ENCODE results near the gene UTS2R. TPM values are rescaled to one million over a fixed set of nuclear protein-coding genes. Genes with fewer than 3 reads are reported as not detected.

UTS2R gene
- total and polyA plus RNA-seq, 11 donors: 0.11 to 21.9 (median 1.2) TPM

GRCh38 chr17:82373731-82374625, 2.4 kb downstream of the UTS2R start:
- TF ChIP-seq CTCF (IDR thresholded peaks at IDR 0.05): no peak
- no peak for TF ChIP-seq POLR2A (IDR thresholded peaks at IDR 0.05)
- 84 to 92% (median 88%) methylated on average over 20 to 37 of the region's 37 CpGs for WGBS, 4 donors
- Histone ChIP-seq H3K4me1 (peaks cover 0 to 29% (median 19%) of the 10 kb centered on the region in 12 donors), H3K36me3 (no peaks in the 10 kb centered on the region), H3K9me3 (no peaks in the 10 kb centered on the region), H3K27me3 (peaks cover 29 to 92% (median 54%) of the 10 kb centered on the region in 9 donors), H3K27ac (no peak overlapping the region), H3K4me3 (no peak overlapping the region)
- DNase-seq: peak in 1 of 5 donors; percentile 30
- intact Hi-C loops (cut with DNase I): loop anchor here in 1 of 10 donors (5.0 kb wide), 1 partner anchor 38 kb away; no protein-coding TSS in a partner anchor
- peak in 3 of 4 donors; percentile 10 to 44 (median 24) for ATAC-seq

DNA sequence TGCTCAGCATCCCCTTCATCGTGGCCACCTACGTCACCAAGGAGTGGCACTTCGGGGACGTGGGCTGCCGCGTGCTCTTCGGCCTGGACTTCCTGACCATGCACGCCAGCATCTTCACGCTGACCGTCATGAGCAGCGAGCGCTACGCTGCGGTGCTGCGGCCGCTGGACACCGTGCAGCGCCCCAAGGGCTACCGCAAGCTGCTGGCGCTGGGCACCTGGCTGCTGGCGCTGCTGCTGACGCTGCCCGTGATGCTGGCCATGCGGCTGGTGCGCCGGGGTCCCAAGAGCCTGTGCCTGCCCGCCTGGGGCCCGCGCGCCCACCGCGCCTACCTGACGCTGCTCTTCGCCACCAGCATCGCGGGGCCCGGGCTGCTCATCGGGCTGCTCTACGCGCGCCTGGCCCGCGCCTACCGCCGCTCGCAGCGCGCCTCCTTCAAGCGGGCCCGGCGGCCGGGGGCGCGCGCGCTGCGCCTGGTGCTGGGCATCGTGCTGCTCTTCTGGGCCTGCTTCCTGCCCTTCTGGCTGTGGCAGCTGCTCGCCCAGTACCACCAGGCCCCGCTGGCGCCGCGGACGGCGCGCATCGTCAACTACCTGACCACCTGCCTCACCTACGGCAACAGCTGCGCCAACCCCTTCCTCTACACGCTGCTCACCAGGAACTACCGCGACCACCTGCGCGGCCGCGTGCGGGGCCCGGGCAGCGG, 3.2 kb downstream of the UTS2R start:
- WGBS, 4 donors: 31 to 68% (median 42%) methylated on average over 35 to 79 of the region's 79 CpGs
- Histone ChIP-seq H3K9me3 (no peaks in the 10 kb centered on the region), H3K36me3 (no peaks in the 10 kb centered on the region), H3K4me1 (peaks cover 0 to 29% (median 19%) of the 10 kb centered on the region in 12 donors), H3K27me3 (peaks cover 29 to 91% (median 54%) of the 10 kb centered on the region in 9 donors), H3K4me3 (no peak overlapping the region), H3K27ac (no peak overlapping the region)
- ATAC-seq: no peak
- intact Hi-C loops (cut with DNase I): loop anchor here in 1 of 10 donors (5.0 kb wide), 1 partner anchor 38 kb away; no protein-coding TSS in a partner anchor
- DNase-seq: peak in 1 of 5 donors; percentile 15
- no peak for TF ChIP-seq CTCF (IDR thresholded peaks at IDR 0.05)
- no peak for TF ChIP-seq POLR2A (IDR thresholded peaks at IDR 0.05)

DNA sequence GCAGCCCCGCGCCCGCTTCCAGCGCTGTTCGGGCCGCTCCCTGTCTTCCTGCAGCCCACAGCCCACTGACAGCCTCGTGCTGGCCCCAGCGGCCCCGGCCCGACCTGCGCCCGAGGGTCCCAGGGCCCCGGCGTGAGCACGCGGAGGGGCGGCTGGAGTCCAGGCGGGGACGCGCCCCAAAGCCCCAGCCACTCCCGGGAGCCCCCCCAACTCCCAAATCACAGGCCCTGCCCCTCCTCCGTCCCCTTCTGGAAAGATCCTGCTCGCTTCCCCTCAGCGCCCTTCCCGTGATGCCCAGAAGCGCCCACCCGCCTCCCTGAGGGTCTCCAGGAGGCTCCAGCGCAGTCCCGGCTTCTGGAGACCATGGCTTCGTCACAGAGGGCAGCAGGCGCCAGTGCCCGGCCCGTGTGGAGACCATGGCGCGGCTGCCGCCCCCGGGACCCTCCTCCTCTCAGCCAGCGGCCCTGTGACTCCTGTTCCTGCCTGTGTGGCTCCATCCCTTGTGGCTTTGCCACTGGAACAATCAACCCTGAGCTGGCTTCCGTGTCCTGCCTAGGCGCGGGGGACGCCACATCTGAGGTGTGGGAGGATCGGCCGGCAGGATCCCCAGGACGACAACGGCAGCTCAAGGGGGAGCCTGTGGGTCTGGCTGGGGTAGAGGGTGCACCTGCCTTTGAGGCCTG, 3.9 kb downstream of the UTS2R start:
- peak in 1 of 5 donors; percentile 22 for DNase-seq
- Histone ChIP-seq H3K27me3 (peaks cover 29 to 88% (median 52%) of the 10 kb centered on the region in 9 donors), H3K4me3 (no peak overlapping the region), H3K4me1 (peaks cover 0 to 25% (median 18%) of the 10 kb centered on the region in 12 donors), H3K9me3 (no peaks in the 10 kb centered on the region), H3K36me3 (no peaks in the 10 kb centered on the region), H3K27ac (no peak overlapping the region)
- TF ChIP-seq CTCF (IDR thresholded peaks at IDR 0.05) (no peak), POLR2A (IDR thresholded peaks at IDR 0.05) (no peak)
- intact Hi-C loops (cut with DNase I): no loop called here
- WGBS, 4 donors: 57 to 72% (median 65%) methylated on average over 14 to 46 of the region's 46 CpGs
- peak in 1 of 4 donors; percentile 5 for ATAC-seq

Data from heart left ventricle (tissue), 16 donors.